ENCODE measurements around the gene TEAD2. TPM values are rescaled to one million over a fixed set of nuclear protein-coding genes. Genes with fewer than 3 reads are reported as not detected.
"Not testable (repeated sequence)": the region's sequence is repeated elsewhere in the genome, so short reads cannot be mapped to it uniquely, and the experiment has no call there.

The TEAD2 gene
- total and polyA plus RNA-seq, 4 donors, result 21.9 to 40.0 (median 31.5) TPM

GRCh38 chr19:49374665-49375434 is 12.6 kb upstream of the TEAD2 start:
- DNase-seq (no peak), ATAC-seq (ENCODE audit: insufficient read depth, low FRiP score) (no peak)
- no peak for TF ChIP-seq CTCF (IDR thresholded peaks at IDR 0.05; ENCODE audit: control extremely low read depth, extremely low read depth)
- Histone ChIP-seq H3K27me3 (ENCODE audit: control insufficient read depth in 3 of 3, insufficient read depth in 3 of 3, low read length in 2 of 3) (no peaks in the 10 kb centered on the region), H3K9ac (ENCODE audit: insufficient read depth in 1 of 2, low read length in 2 of 2) (no peak overlapping the region), H3K9me3 (ENCODE audit: control insufficient read depth in 4 of 4, insufficient read depth in 3 of 4, low read length in 3 of 4) (peaks cover 0 to 5% (median 2%) of the 10 kb centered on the region in 4 donors), H3K4me1 (ENCODE audit: control insufficient read depth in 5 of 5, insufficient read depth in 5 of 5, low read length in 5 of 5) (no peaks in the 10 kb centered on the region), H3K4me3 (no peak overlapping the region), H3K27ac (ENCODE audit: low read depth in 1 of 2, low read length in 1 of 2) (no peak overlapping the region), H3K36me3 (ENCODE audit: control insufficient read depth in 4 of 4, insufficient read depth in 4 of 4, low read length in 4 of 4) (no peaks in the 10 kb centered on the region)
- 89 to 93% methylated on average over 16 of the region's 16 CpGs for WGBS, 2 donors

DNA sequence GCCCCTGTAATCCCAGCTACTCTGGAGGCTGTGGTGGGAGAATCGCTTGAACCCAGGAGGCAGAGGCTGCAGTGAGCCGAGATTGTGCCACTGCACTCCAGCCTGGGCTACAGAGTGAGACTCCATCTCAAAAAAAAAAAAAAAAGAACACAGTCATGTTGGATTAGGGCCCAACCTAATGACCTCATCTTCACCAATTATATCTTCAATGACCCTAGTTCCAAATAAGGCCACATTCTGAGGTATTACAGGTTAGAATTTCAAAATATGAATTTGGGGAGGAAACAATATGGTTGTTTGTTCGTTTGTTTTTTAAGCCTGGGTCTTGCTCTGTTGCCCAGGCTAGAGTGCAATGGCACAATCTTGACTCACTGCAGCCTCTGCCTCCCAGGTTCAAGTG is 11.0 kb upstream of the TEAD2 start:
- ATAC-seq (ENCODE audit: insufficient read depth, low FRiP score); H3K4me3 ChIP-seq; H3K27me3 ChIP-seq (ENCODE audit: control insufficient read depth in 3 of 3, insufficient read depth in 3 of 3, low read length in 2 of 3); H3K27ac ChIP-seq (ENCODE audit: low read depth in 1 of 2, low read length in 1 of 2); H3K4me1 ChIP-seq (ENCODE audit: control insufficient read depth in 5 of 5, insufficient read depth in 5 of 5, low read length in 5 of 5); DNase-seq; H3K36me3 ChIP-seq (ENCODE audit: control insufficient read depth in 4 of 4, insufficient read depth in 4 of 4, low read length in 4 of 4); H3K9ac ChIP-seq (ENCODE audit: insufficient read depth in 1 of 2, low read length in 2 of 2): not testable (repeated sequence)
- 85 to 87% methylated on average over 3 of the region's 3 CpGs for WGBS, 2 donors
- H3K9me3 ChIP-seq (ENCODE audit: control insufficient read depth in 4 of 4, insufficient read depth in 3 of 4, low read length in 3 of 4), result peaks cover 0 to 13% (median 9%) of the 10 kb centered on the region in 4 donors

DNA sequence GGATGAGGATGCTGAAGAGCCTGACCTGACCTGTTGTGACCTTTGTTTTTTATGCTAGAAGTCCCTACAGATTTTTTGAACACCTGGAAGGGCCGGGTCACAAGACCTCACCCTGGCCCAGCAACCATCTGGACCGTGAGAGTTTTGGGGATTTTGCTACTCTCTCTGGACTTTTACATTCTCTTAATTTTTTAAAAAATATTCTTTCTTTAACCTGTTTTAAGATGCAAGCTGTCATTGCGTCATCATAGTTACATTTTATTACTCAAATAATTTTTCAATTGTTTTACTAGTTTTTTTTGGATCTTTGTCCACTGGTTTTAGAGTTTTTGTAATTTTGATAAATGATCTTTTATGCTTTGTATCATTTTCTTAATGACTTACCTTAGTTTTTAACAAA is 9.0 kb upstream of the TEAD2 start:
- Histone ChIP-seq H3K36me3 (ENCODE audit: control insufficient read depth in 4 of 4, insufficient read depth in 4 of 4, low read length in 4 of 4) (peaks cover 0 to 4% (median 0%) of the 10 kb centered on the region in 4 donors), H3K4me3 (no peak overlapping the region), H3K4me1 (ENCODE audit: control insufficient read depth in 5 of 5, insufficient read depth in 5 of 5, low read length in 5 of 5) (no peaks in the 10 kb centered on the region), H3K9ac (ENCODE audit: insufficient read depth in 1 of 2, low read length in 2 of 2) (no peak overlapping the region), H3K9me3 (ENCODE audit: control insufficient read depth in 4 of 4, insufficient read depth in 3 of 4, low read length in 3 of 4) (peaks cover 0 to 13% (median 9%) of the 10 kb centered on the region in 4 donors), H3K27me3 (ENCODE audit: control insufficient read depth in 3 of 3, insufficient read depth in 3 of 3, low read length in 2 of 3) (no peaks in the 10 kb centered on the region), H3K27ac (ENCODE audit: low read depth in 1 of 2, low read length in 1 of 2) (no peak overlapping the region)
- no peak for ATAC-seq (ENCODE audit: insufficient read depth, low FRiP score)
- no peak for TF ChIP-seq CTCF (IDR thresholded peaks at IDR 0.05; ENCODE audit: control extremely low read depth, extremely low read depth)
- 78 to 96% methylated on average over 3 of the region's 3 CpGs for WGBS, 2 donors
- DNase-seq, result no peak

DNA sequence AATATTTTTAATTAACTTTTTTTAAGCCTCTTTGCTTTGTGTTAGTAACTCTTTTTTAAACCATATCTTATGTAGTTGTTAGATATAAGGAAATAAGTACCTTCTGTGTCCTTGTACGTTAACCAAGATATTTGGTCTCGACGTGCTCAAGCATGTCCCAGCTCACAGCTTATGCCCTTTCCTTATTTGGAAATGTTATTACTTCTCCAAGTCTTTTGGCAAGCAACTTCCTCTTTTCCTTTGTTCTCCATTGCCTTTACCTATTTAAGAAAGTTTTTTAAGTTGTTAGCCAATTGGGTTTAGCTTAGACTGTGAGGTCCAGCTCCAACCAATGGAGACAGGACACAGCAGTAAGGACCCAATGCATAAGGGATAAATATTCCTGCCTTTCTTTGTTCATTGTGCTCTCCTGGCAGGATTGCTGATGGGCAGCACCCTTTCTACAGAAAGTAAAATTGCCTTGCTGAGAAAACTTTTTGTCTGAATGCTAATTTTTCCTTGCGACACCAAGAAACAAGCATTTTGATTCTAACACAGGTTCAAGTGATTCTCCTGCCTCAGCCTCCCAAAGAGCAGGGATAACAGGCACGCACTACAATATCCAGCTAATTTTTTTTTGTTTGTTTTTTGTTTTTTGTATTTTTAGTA is 6.6 kb upstream of the TEAD2 start:
- Histone ChIP-seq H3K9me3 (ENCODE audit: control insufficient read depth in 4 of 4, insufficient read depth in 3 of 4, low read length in 3 of 4) (peaks cover 0 to 13% (median 9%) of the 10 kb centered on the region in 4 donors), H3K27me3 (ENCODE audit: control insufficient read depth in 3 of 3, insufficient read depth in 3 of 3, low read length in 2 of 3) (no peaks in the 10 kb centered on the region), H3K4me1 (ENCODE audit: control insufficient read depth in 5 of 5, insufficient read depth in 5 of 5, low read length in 5 of 5) (no peaks in the 10 kb centered on the region), H3K36me3 (ENCODE audit: control insufficient read depth in 4 of 4, insufficient read depth in 4 of 4, low read length in 4 of 4) (peaks cover 0 to 4% (median 0%) of the 10 kb centered on the region in 4 donors), H3K4me3 (no peak overlapping the region), H3K27ac (ENCODE audit: low read depth in 1 of 2, low read length in 1 of 2) (no peak overlapping the region), H3K9ac (ENCODE audit: insufficient read depth in 1 of 2, low read length in 2 of 2) (no peak overlapping the region)
- TF ChIP-seq CTCF (IDR thresholded peaks at IDR 0.05; ENCODE audit: control extremely low read depth, extremely low read depth), result no peak
- ATAC-seq (ENCODE audit: insufficient read depth, low FRiP score) (no peak), DNase-seq (no peak)
- 76 to 95% methylated on average over 5 of the region's 5 CpGs for WGBS, 2 donors
